ENCODE results near the gene SORL1. TPM values are rescaled to one million over a fixed set of nuclear protein-coding genes. Genes with fewer than 3 reads are reported as not detected.

The SORL1 gene
- total RNA-seq, 1 donor from 2014 or later = 134 TPM

DNA sequence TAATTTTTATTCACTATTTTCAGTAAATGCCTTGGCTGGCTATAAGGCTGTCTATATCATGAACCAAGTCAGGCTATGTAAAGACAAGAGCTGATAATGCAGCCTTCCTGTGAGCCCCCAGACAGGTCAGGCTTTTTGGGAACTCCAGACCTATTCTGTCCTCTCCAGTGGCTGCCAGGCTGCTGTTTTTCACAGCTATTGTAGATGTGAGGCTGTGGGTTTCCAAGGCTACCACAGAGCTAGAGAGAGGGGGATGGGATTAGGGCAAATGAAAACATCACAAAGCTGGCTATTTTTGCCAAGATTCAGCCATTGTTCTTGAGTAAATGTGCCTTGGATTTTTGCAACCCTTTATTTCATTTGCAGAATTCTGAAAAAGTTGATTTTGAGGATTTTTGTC, 56.3 kb downstream of the SORL1 start:
- DNase-seq (ENCODE audit: low spot score) = no peak

- no peak for DNase-seq (ENCODE audit: low spot score)
Observed at GRCh38 chr11:121510438-121510837, 58.3 kb downstream of the SORL1 start.

DNA sequence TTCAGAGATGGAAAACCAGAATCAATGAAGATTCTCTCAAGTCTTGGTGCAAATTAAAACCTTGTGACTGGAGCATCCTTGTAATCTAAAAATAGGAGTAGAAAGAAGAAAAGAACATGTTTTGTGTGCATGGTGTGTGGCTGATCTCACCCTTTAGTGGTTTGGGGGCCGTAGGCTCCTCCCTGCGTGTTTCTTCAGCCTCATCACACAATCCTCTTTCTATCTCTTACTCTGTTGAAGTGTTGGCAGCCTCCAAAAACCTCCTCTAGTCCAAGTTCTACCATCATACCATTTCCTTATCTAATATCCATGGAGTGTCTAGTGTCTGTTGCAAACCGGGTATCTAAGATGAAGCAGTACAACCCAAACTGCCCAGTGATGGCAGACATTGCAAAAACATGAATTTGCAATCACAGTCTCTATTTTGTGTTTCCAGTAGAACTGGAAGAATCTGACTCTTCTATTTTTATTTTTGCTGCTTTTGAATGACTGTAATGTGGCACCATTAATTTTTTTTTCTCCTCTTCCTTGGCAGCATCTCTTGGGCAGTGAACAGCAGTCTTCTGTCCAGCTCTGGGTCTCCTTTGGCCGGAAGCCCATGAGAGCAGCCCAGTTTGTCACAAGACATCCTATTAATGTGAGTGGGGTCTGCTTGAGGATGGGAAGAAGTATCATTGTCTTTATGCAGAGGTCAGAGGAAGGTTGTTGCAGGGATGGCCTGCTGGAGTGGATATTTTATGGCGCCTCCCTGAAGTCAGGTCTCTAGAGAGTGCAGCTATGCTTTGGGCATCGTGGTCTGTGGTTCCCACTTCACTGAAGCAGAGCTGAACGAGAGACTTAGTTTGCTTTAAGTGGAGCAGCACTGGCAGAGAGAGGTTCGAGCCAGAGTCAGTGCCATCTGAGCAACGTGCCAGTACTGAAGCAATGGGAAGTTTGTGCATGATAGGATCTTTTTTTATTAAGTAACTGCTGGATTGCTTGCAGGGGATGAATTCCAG, 60.7 kb downstream of the SORL1 start:
- DNase-seq (ENCODE audit: low spot score) = no peak

DNA sequence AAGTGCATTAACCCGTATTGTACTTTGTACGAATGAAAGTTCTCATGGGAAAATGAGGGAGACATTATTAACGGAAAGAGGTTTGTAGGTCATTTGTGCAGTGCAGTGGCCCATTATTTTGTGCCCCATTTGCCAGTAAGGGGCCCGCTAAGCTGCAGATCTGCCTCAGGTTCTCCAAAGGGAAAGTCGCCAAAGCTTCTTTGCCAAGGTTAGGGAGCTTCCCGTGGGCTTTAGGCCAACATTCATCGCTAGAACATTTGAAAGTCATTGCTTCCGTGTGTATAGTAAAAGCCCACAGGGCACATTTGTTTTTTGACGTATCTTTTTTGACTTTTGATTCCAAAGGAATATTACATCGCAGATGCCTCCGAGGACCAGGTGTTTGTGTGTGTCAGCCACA, 61.7 kb downstream of the SORL1 start:
- no peak for DNase-seq (ENCODE audit: low spot score)

DNA sequence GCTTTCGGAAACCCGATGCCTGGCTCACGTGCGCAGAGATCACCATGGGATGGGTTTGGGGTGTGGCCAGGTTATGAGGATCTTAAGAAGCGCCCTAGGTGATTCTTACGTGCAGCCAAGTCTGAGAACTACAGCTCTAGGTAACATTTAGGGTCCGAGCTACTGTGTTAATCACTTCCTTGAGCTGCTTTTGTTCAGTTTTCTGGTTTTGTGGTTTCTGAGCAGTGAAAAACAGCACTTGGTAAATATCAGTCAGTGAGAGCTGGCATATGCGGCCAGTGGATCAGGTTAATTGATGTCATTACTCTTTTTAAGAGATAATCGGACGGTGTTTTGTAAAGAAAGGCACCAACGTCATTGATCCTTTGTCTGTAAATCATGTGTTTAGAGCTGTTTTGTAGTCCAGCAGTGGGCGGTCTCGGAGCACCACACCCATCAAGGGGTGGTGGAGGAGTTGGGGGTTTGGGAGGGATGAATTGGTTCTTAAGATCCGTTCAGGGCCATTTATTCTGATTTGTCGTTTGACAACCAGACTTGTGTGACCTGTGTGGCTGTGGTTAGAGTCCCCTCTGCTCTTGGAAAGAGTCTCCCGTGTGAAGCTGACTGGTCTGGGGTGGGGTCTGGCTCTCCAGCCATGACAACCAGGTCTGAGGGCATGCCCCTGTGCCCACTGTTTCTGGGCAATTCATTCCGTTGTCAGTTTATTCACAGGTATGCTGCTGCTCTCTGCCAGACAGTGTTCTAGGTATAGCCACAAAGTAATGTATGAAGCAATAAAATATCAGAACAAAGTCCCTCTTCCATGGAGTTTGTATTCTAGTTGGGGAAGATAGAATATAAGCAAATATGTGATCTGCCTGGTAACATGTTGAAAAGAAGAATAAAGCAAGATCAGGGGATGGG, 62.6 kb downstream of the SORL1 start:
- no peak for DNase-seq (ENCODE audit: low spot score)

DNA sequence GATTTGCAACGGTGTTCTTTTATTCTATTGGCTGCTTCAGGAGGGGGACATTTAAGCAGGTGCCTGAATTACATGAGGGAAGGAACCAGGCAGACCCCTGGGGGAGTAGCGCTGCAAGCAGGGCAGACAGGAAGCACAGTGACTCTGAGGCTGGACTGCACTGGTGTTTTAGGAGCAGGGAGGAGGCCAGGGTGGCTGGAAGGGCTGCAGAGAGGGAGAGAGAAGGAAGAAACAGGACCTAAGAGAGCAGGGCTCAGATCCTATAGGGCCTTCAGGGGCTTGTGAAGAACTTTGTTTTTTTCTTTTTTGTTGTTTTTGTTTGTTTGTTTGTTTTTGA, 63.2 kb downstream of the SORL1 start:
- DNase-seq (ENCODE audit: low spot score) = no peak

DNA sequence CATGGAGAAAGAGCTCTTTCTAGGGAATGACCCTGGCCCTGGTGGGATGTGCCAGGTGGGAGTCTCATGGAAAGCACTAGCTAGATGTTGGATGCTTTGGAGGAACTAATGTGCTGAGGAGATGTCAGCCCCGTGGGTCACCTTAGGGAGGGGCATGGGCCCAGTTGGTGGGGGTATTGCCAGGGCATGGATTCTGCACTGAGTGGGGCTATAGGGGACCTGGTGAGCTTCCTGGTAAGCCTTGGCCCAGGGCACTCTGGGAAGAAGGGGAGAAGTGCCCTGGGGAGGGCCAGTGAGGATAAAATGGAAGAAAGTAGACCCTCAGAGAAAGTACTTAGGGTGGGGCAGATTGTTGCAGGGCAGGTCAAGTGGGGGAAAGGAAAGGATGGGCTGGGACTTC, 65.9 kb downstream of the SORL1 start:
- DNase-seq (ENCODE audit: low spot score) = no peak

GRCh38 chr11:121520243-121521144, 68.4 kb downstream of the SORL1 start:
- DNase-seq (ENCODE audit: low spot score) = no peak

GRCh38 chr11:121521145-121522042, 69.3 kb downstream of the SORL1 start:
- no peak for DNase-seq (ENCODE audit: low spot score)

DNA sequence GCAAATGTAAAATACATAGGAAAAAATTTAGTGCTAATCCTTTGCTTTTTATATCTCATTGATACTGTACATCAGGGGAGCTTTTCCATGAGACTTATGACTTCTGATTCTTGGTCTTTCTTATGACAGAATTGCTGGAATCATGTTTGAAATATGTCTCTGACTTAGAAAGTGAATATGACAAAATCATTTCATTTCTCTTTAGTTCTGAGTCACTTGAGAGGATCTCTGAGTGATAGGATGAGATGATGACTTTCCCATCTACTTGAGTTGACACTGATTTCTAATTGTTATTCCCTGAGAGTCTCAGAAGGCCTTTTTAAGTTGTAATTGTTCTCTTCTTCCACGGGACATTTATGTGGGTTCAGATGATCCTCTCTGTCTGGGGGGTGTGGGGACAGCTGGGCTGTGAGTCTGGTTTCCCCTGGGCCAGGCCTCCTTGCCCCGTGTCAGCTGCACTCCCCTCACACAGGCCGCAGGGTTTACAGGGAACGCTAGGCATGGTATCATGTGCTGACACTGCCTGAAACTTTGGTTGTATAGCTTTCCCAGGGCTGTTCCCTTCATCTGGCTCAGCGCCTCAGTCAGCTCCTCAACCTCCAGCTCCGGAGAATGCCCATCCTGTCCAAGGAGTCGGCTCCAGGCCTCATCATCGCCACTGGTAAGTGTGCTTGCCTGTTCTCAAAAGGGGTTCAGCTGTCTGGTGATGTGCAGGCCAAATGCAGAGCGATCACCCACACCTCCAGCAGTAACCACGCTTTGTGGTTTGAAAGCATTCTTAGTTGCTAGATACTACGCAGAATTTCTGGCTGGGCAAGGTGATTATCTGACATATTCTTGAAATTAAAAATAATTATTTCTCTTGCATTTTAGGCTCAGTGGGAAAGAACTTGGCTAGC, 70.2 kb downstream of the SORL1 start:
- no peak for DNase-seq (ENCODE audit: low spot score)

DNA sequence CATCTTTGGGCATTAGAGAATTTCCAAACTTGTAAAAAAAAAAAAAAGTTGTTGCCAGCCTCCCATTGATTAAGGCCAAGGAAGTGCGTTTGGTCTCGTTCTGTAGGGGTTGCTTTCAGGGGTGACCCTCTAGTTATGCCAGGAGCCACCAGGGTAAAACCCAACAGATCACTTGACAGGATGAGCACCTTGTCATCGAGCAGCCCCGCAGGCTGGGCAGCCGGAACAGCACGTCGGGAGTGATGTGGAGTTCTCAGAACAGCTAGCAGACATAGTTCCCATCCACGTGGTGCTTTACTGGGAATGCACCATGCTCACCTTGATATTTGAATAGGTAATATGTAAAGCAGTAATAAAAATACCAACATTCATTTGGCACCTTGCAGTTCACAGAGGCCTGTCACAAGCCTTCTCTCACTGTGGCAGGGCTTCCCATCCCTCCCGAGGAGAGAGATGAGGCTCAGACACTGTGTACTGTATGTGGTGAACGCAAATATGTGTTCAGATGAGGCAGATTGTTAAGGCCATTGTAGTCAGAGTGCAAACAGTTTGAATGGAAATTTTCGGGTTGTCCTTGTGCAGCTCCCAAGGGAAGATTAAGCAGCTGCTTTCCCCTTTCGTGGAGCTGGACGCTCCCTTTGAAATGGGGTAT, 71.6 kb downstream of the SORL1 start:
- DNase-seq (ENCODE audit: low spot score) = no peak

- no peak for DNase-seq (ENCODE audit: low spot score)
Observed at GRCh38 chr11:121524233-121524631, 72.1 kb downstream of the SORL1 start.

GRCh38 chr11:121525376-121525775, 73.3 kb downstream of the SORL1 start:
- no peak for DNase-seq (ENCODE audit: low spot score)

DNA sequence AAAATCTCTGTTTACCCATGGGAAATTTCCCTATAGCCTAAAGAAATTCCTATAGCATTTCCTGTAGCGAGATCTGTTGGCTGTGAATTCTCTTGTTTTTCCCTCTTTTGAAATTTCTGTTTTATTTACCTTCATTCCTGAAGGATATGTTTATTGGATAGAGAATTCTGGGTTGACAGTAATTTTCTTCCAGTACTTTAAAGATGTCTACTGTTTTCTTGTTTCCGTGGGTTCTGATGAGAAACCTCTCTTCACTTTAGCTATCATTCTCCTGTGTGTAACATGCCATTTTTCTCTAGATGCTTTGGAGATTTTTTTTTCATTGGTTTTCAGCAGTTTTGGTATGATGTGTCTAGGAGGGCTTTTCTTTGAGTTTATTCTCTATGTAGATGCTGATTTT, 78.1 kb downstream of the SORL1 start:
- no peak for DNase-seq (ENCODE audit: low spot score)

DNA sequence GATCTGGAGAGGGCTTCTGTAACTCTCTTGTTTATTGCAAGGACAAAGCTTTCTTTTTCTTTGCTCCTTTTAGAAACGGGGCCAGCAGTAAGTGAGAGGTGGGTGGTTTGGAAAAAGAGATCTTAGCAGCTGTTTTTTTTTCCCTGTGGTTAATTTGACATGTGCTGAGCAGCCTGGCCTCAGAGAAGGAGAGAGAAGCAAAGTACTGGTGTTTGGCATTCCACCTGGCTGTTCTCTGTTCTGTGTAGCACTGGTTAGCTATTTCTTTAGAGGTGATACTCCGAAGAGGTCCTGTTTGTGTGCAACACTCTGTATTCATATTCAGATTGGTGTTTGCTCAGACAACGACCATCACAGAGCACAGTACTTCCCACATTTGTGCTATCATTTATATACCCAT, 81.5 kb downstream of the SORL1 start:
- no peak for DNase-seq (ENCODE audit: low spot score)

GRCh38 chr11:121534131-121535093, 82.3 kb downstream of the SORL1 start:
- no peak for DNase-seq (ENCODE audit: low spot score)

- no peak for DNase-seq (ENCODE audit: low spot score)
Observed at GRCh38 chr11:121535129-121535796, 83.1 kb downstream of the SORL1 start.
